WI38 (cell line): Measurements from ENCODE around the gene S100A8.

Experiments used
- H3K4me3 ChIP-seq: 2 replicates; pipeline ENCODE4 v1.5.1; 2011; ENCODE audit warnings: low read depth, mild to moderate bottlenecking, control low read depth, low read length
- CTCF ChIP-seq: IDR thresholded peaks from 2 replicates; pipeline ENCODE4 v1.5.1; 2012; ENCODE audit warnings: low read depth, mild to moderate bottlenecking, control low read depth, low read length

The S100A8 gene

DNA sequence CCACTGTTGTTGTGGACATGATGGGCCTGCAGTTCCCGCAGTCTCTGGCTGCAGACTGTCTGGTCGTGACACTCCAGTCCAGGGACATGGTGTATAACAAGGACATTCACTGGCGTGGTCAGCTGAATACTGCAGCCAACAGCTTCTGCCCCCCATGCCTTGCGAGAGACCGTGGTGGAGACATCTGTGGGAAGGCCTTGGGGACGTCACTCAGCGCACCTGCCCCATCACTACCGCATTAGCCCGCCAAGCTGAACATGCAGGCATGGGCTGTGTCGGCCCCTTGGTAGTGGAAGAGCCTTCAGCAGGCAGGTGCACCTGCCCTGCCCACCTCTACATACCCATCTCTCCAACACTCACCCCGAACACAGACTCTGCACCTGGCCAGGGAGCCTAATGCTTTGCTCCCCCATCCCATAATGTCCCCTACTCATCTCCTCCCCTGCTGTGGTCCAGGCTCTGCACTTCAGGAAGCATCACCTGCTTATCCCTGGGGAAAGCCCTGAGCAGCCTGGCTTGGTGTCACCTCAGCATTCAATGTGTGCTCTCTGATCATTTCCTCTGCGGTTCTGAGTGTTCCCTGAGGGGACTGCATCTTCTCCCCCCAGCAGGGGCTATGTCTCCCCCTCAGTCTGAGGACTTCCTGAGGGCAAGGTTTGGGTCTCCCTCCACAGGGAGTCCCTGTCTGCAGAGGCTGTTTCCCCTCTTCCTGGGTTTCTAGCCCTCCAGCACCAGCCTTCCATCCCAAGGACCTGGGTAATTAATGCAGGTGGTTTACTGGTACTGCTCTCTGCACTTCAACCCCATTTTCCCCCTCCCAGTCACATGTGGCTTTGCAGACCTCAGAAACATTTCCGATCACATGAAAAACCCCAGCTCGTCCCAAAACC is 45.4 kb downstream of the S100A8 start:
- TF ChIP-seq CTCF: no peak
- no peak overlapping the region for H3K4me3 ChIP-seq

DNA sequence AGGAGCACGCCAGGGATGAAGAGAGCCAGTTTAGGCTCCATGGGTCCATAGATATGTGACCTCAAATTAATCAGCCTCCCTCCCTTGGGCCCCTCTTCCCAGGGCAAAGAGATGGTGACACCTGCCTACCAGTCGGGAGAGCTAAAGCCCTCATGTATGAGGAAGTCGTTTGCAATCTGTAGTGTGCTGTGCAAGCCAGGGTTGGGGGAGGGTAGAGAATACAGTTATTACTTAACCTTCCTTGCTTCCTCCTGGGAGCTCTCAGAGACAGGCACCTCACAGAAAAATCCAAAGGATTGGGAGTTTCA is 46.2 kb downstream of the S100A8 start:
- no peak overlapping the region for H3K4me3 ChIP-seq
- TF ChIP-seq CTCF: no peak

- no peak for TF ChIP-seq CTCF
- no peak overlapping the region for H3K4me3 ChIP-seq
Observed at GRCh38 chr1:153343811-153344717, 46.8 kb downstream of the S100A8 start.

DNA sequence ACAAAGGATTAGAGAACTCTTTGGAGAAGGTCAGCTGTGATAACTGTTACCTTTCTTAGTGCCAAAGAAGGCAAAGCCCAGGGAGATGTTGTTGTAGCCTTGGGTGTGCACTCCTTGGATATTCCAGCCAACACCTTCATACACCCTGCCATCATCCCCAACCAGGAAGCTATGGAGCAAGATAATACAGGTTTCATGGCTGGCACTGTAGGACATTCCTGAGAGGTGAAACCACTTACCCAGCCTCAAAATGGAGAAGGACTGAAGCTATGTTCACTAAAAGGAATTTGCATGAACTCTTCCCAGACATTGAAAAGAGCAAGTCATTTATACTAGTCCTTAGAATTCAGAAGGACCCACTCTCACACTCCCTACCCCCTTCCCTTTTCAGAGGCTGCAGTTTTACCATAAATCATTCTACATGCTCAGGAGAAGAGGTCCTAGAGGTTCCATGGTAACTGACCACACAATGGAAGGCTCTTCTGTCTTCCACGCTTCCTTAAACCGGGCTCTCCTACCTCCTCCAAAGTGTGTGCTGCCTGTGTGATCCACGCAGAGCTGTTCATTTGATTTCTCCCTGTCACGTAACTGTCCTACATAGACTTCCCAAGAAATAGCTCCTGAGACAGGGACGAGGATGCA is 47.7 kb downstream of the S100A8 start:
- no peak for TF ChIP-seq CTCF
- H3K4me3 ChIP-seq: no peak overlapping the region

DNA sequence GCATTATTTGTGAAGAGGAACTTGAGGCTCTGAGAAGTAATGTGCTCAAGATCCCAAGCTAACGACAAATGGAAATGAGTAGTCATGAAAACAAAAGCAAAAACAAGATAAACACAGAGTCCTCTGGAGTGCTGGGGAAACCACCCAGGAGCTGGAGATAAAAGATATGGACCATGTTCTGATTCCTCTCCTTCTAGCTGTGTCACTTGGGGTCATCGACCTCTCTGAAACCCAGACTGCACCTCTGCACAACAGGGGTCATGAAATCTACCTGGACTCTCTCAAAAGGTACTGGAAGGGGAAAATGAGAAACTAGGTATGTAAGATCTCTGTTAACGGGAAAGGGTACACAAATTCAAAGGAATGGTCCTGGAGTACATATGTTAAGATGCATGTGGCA is 48.7 kb downstream of the S100A8 start:
- TF ChIP-seq CTCF: no peak
- no peak overlapping the region for H3K4me3 ChIP-seq

DNA sequence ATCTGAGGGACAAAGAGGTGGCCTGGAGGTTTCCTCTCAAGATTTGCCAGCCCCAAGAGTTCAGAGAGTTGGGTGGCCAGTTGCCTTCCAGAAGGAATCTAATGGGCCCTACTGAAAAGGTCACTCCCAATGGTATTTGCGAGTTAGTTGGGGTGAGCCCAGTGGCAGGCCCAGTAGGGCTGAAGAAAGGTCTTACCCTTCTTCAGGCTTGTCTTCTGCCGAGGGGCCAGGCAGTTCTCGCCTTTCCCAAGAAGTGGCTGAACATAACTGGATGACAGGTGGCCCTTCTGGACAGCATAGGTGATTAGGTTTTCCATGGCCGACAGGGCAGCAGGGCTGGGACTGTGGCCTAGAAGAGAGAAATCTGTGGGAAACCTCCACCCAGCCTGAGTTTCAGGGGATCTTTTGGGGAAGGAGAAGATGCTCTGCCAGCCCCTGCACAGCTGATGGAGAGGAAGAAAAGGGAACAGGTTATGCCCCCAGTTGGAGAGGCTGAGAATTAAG is 49.4 kb downstream of the S100A8 start:
- H3K4me3 ChIP-seq: no peak overlapping the region
- TF ChIP-seq CTCF: no peak

- no peak for TF ChIP-seq CTCF
- H3K4me3 ChIP-seq: no peak overlapping the region
Observed at GRCh38 chr1:153340356-153340755, 50.5 kb downstream of the S100A8 start.
